HG02678 (cell line): ENCODE data around the gene SEC14L3.

ENCODE experiments used
- ATAC-seq: cut with Tn5 transposase; IDR thresholded peaks from one replicate; pipeline ENCODE4 v1.9.1; 2021; ENCODE audit warnings: mild to moderate bottlenecking, moderate library complexity; ENCODE audit not compliant: unreplicated experiment

Gene SEC14L3

GRCh38 chr22:30471616-30472318 is at the start of gene SEC14L3:
TSS of gene SEC14L3 (minus strand) at chr22:30472017. CDS start at chr22:30471958, 59 bp downstream.
- no peak for ATAC-seq

- no peak for ATAC-seq
These were observed 48.1 kb upstream of the SEC14L3 start for GRCh38 chr22:30519842-30520425.

GRCh38 chr22:30516731-30517130 is 44.9 kb upstream of the SEC14L3 start:
- ATAC-seq: no peak

- ATAC-seq: no peak
These were observed 44.5 kb upstream of the SEC14L3 start for GRCh38 chr22:30516273-30516672.

- ATAC-seq: no peak
These were observed 42.4 kb upstream of the SEC14L3 start for GRCh38 chr22:30514252-30514651.

GRCh38 chr22:30513462-30513861 is 41.6 kb upstream of the SEC14L3 start:
- ATAC-seq: no peak

GRCh38 chr22:30511911-30512310 is 40.1 kb upstream of the SEC14L3 start:
- ATAC-seq: no peak

GRCh38 chr22:30511109-30511508 is 39.3 kb upstream of the SEC14L3 start:
- ATAC-seq: no peak

GRCh38 chr22:30508216-30508615 is 36.4 kb upstream of the SEC14L3 start:
- ATAC-seq: no peak

GRCh38 chr22:30507670-30508069 is 35.9 kb upstream of the SEC14L3 start:
- ATAC-seq: no peak

- ATAC-seq: no peak
These were observed 34.7 kb upstream of the SEC14L3 start for GRCh38 chr22:30506507-30506968.

GRCh38 chr22:30503551-30503950 is 31.7 kb upstream of the SEC14L3 start:
- ATAC-seq: no peak

GRCh38 chr22:30502911-30503310 is 31.1 kb upstream of the SEC14L3 start:
- no peak for ATAC-seq

GRCh38 chr22:30502153-30502552 is 30.3 kb upstream of the SEC14L3 start:
- no peak for ATAC-seq

- no peak for ATAC-seq
These were observed 28.8 kb upstream of the SEC14L3 start for GRCh38 chr22:30500628-30501027.

- ATAC-seq: no peak
These were observed 25.8 kb upstream of the SEC14L3 start for GRCh38 chr22:30497466-30498150.

- no peak for ATAC-seq
These were observed 23.4 kb upstream of the SEC14L3 start for GRCh38 chr22:30495041-30495784.

GRCh38 chr22:30492144-30492543 is 20.3 kb upstream of the SEC14L3 start:
- no peak for ATAC-seq

GRCh38 chr22:30491381-30491780 is 19.6 kb upstream of the SEC14L3 start:
- no peak for ATAC-seq

GRCh38 chr22:30490399-30490798 is 18.6 kb upstream of the SEC14L3 start:
- no peak for ATAC-seq

GRCh38 chr22:30488121-30488520 is 16.3 kb upstream of the SEC14L3 start:
- no peak for ATAC-seq
